GM21825 (cell line): Measurements from ENCODE around the gene GOLM1.
"Not testable (repeated sequence)": the region's sequence is repeated elsewhere in the genome, so short reads cannot be mapped to it uniquely, and the experiment has no call there.

Source experiments
- ATAC-seq: cut with Tn5 transposase; IDR thresholded peaks from one replicate; pipeline ENCODE4 v1.9.1; 2021; ENCODE audit warnings: mild to moderate bottlenecking, moderate library complexity; ENCODE audit not compliant: unreplicated experiment

GOLM1 gene

DNA sequence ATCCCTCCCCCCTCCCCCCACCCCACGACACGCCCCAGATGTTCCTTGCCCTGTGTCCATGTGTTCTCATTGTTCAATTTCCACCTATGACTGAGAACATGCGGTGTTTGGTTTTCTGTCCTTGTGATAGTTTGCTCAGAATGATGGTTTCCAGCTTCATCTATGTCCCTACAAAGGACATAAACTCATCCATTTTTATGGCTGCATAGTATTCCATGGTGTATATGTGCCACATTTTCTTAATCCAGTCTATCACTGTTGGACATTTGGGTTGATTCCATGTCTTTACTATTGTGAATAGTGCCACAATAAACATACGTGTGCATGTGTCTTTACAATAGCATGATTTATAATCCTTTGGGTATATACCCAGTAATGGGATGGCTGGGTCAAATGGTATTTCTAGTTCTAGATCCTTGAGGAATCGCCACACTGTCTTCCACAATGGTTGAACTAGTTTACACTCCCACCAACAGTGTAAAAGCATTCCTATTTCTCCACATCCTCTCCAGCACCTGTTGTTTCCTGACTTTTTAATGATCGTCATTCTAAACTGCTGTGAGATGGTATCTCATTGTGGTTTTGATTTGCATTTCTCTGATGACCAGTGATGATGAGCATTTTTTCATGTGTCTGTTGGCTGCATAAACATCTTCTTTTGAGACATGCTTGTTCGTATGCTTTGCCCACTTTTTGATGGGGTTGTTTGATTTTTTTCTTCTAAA, 51.2 kb downstream of the GOLM1 start:
- ATAC-seq: not testable (repeated sequence)

GRCh38 chr9:86047361-86047760, 52.0 kb downstream of the GOLM1 start:
- ATAC-seq: no peak

GRCh38 chr9:86046930-86047341, 52.4 kb downstream of the GOLM1 start:
- no peak for ATAC-seq

- no peak for ATAC-seq
These were observed 53.2 kb downstream of the GOLM1 start for GRCh38 chr9:86046071-86046636.

DNA sequence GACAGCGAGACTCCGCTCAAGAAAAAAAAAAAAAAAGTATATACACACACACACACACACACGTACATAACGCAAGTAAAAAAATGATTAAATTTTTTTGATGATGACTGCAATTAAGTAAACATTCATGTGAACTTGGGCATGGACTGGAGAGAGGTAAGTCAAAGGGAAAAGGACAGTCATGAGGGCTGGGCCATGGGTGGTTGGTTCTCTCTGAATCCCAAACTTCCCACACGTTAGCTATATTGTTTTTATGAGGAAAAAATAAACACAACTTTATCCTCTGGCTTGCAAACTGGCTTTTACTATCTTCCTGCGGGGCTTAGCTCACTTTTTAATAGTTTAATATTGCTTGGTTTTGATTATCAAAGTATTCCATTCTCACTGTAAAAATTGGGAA, 53.7 kb downstream of the GOLM1 start:
- ATAC-seq: no peak

DNA sequence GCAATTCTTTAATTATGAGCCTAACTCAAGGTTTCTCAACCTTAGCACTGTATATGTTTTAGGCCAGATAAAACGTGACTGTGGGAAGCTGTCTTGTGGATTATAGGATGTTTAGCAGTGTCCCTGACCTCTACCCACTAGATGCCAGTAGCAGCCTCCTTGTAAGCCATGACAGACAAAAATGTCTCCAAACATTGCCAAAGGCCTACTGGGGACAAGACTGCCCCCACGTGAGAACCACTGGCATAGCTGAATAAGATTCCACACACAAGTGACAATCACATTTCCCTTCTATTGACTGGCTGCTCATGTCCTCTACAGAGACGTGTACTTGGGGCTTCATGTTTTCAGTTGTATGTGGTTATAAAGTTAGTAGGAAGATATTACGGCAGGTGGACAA, 55.4 kb downstream of the GOLM1 start:
- no peak for ATAC-seq

DNA sequence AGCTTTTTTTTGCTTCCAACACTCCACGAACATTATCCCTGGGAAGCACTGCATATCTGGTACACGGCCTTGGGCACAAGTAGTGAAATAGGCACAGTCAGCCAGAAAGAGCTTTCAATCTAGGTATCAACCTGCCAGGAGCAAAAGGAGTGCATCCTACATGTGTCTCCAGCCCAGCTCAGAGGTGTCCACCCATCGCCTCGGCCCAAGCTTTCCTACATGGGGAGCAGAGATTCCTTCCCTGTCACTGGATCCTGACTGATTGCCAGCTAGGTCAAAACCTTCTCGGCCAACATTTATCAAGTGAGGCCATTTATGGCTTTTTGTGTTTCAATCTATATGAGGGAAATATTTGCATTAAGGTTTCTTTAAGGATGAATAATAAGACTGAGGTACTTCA, 55.8 kb downstream of the GOLM1 start:
- ATAC-seq: no peak

DNA sequence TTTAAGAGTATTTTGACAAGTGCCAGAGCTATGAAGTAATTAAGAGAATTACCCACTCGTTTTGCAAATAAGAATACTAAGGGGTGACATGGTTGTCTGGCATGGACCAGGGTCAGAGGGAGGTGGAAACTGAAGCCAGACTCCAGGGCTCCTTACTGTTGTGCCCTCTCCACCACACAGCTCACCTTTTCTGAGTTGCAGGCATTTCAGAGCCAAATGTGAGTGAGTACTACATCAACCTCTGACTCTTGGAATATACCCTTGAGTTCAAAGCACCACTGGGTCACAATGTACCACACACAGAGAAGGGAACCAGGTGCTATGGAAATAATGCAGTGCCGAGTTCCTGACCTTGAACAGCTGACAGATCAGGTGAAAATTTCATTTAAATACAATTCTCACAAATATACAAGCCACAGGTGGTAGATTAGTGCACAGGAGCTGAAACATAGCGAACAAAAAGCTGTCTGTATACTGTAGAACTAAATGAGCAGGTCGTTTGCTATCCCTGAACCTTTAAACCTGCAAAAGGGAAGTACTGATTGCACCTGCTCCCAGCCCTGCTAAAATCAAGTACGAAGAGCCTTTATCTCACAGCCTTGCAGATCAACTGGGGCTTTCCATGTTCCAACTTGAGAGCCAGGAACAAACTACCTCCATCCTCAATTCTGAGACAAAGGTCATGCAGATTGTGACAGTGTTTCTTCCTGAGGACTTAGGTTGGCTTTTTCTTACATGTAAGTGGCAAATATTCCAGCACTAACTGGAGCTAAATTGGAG, 57.0 kb downstream of the GOLM1 start:
- no peak for ATAC-seq

DNA sequence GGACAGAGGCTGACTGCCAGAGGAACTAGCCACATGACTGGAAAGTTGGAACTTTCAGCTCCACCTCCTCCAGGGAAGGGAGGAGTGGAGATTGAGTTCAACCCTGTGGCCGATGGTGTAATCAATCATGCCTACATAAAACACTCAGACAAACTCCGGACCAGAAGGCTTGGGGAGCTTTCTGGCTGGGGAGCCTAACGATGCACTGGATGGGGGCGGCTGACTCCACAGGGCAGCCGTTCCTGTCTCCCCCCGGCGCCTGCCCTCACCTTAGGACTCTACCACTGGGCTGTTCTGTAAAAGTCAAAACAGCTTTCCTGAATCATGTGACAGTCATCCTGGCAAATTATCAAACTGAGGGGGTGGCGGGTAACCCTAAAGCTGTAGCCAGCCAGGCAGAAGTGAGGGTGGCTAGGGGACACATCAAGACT, 58.0 kb downstream of the GOLM1 start:
- ATAC-seq: no peak

- no peak for ATAC-seq
These were observed 58.5 kb downstream of the GOLM1 start for GRCh38 chr9:86040861-86041155.

DNA sequence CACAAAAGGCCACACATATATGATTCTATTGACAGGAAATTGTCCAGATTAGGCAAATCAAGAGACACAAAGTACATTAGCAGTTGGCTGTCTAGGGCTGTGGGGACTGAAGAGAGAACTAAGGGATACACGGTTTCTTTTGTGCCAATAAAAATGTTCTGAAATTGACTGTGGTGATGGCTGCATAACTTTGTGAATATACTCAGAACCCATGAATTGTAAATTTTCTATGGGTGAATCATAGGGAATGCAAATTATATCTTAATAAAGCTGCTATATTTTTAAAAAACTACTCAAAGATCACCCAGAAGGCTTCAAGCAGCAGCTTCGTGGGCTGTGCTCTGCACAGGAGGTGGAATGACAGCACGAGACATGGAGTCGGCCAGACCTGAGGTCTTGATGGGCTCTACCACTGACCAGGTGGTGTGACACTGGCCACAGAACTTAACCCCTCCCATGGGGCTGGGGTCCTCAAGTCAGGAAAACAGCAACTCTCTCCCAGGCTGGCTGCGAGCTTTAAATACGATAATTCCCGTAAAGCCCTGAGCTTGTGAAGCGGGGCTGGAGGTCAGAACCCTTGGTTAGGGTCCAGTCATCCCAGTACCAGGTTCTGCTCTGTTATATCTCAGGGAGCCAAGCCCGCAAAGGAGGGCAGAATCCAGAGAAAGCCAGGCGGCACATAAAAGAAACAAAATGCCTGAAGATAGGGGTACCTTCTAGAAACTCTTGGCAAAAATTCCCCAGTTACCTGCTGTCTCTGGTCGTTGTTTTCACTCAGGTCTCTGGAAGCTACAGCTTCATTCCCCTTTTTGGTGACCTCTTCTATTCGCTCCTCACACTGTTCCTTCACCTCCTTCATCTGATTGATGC, 59.1 kb downstream of the GOLM1 start:
- no peak for ATAC-seq

DNA sequence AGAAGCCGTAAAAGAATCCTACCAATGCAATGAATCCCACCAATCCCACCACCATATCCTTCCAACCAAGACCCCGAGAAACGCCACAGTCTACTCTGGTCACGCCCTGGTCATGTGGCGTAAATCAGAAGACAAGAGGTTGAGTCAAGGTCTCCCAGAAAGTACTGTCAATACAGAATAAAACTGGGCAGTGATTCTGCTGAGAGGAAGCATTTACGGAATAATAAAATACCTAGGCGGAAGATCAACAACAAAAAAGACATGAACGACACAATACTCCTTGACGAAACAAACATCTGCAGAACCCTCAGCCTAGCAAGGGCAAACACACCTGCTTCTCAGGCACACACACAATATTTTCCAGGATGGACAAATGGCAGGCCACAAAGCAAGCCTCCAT, 62.8 kb downstream of the GOLM1 start:
- ATAC-seq: no peak

DNA sequence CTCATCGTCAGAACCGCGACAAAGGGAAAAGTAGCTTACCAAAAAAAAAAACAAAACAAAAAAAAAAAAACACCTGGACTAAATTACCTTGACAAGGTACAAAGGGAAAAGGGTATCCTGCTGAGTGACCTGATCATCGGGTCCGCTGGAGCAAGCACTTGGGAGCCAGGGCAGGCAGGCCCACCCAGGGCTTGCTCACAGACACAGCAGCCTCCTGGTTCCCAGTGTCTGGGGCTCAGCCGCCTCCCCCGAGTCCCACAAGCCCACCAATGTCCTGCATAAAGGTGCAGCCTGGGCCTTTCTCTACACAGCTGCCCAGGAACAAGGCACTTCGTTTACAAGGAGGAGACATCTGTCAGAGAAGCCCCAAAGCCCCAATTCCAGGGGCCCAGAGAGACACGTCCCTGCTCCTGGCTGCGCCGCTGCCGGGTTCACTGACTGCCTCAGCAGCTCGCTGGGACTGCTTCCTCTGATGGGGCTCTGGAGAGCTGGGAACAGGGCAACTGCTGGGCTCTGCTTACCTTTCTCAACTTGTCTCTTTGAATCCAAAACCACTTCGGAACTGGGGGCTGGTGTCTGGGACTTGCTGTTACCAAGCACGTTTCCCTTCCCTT, 63.4 kb downstream of the GOLM1 start:
- ATAC-seq: no peak

DNA sequence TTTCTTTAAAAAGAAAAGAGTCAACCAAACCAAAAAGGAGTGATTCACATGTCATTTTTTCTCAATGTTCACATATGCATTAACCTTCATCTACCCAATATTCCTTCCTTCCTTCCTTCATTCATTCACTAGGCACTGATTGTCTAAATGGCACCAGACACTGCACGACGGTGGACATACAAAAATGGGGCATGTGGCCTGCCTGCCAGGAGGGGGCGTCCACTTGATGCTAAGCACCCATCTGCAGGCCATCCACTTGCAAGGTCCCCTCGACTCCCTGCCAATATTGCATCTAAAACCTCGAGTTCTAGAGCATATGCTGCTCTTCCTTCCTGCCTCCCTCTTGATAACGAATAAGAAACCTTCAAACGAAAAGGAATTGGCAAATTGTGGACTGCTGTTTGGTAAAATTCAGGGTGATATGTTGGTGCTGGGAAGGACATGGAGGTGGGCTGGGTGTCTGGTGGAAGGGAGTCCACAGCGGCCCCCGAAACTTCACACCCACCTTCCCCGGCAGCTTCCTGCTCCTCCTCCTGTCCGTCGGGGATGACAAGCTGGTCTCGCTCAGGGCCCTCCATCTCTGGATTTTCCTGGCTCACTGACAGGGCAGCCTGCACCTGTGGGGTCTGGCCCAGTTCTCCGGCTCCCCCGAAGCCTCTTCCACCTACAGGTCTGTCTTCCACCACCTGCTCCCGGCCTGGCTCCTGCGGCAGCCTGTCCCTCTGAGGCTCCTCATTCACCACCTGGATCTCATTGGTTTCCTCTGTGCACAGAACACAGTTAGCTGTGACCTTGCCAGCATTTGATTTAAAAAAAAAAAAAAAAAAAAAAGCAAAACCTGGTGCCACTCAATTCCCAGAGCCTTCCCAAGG, 64.3 kb downstream of the GOLM1 start:
- ATAC-seq: no peak

GRCh38 chr9:86027767-86028166, 71.6 kb downstream of the GOLM1 start:
- no peak for ATAC-seq

DNA sequence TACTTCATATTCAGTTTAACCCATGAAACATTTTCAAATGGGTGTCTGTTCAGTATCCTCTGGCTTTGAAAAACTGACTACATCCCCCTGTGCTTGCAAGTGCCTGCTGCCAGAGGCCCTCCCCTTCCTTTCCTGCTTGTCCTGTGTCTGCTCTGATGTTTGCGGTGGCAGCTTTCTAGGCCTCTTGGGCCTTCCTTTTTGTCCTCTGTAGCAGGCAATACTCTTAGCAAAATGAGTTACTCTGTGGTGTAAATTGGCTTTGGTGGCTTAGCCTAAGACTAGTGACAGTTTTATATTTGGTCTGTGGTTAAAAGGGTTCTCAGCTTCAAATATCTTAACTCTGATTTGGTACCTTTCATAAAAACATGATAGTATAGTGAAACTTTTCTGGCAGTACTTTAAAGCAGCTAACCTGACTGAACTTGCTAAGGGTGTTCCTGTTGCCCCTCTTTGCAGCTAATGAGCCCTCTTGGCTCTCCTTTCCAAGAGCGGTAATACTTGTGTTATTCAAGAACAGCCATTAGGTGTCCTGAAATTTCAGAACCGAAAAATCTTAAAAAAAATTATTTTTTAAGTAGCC, 76.6 kb downstream of the GOLM1 start:
- ATAC-seq: no peak

- no peak for ATAC-seq
These were observed 78.2 kb downstream of the GOLM1 start for GRCh38 chr9:86021166-86021565.

GRCh38 chr9:86020731-86021130, 78.6 kb downstream of the GOLM1 start:
- ATAC-seq: no peak

DNA sequence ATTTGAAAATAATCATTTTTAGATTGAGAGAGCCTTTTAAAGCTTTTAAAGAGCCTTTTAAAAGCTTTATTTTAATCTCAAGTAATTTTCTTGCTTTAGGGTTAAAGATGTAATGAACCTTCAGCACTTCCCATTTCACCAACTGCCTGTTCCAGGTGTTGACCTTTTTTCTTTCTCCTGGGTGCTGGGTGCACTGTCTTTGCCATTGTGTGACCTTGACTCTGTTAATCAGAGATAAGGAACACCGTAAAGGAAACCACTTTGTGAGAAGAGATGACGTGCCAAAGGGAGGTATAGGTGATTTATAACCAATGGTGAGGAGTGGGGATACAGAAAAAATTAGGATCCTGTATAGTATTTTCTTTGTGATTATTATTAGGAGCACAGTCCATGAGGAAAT, 90.2 kb downstream of the GOLM1 start:
- no peak for ATAC-seq
